WERI-Rb-1 (cell line): ENCODE measurements around the gene MLC1.

Experiments used
- DNase-seq: peaks from one replicate; pipeline ENCODE4 v3.0.0-alpha.2; 2020
- H3K27ac ChIP-seq: fragments of 250-450 bp; sonication (Bioruptor Pico); 2 replicates; pipeline ENCODE4 v1.5.1; 2020; ENCODE audit warnings: mild to moderate bottlenecking, moderate library complexity
- H3K27me3 ChIP-seq: fragments of 250-450 bp; sonication (Bioruptor Pico); 2 replicates; pipeline ENCODE4 v1.5.1; 2021; ENCODE audit warnings: mild to moderate bottlenecking, low read depth, moderate library complexity; ENCODE audit not compliant: insufficient read depth, severe bottlenecking
- H3K36me3 ChIP-seq: fragments of 250-450 bp; sonication (Bioruptor Pico); 2 replicates; pipeline ENCODE4 v1.5.1; 2020; ENCODE audit warnings: mild to moderate bottlenecking, moderate library complexity
- H3K4me3 ChIP-seq: 2 replicates; pipeline ENCODE4 v1.5.1; 2011; ENCODE audit warnings: low read depth, mild to moderate bottlenecking, control low read depth, low read length
- H3K9me3 ChIP-seq: fragments of 250-450 bp; sonication (Bioruptor Pico); 2 replicates; pipeline ENCODE4 v1.5.1; 2021; ENCODE audit warnings: mild to moderate bottlenecking, moderate library complexity; ENCODE audit not compliant: severe bottlenecking
- TF ChIP-seq, protein P1 (sequence below): IDR thresholded peaks from 2 replicates; pipeline ENCODE4 v1.5.1; 2011; ENCODE audit warnings: low read depth, mild to moderate bottlenecking, control low read depth, inconsistent platforms, low read length

Gene MLC1

DNA sequence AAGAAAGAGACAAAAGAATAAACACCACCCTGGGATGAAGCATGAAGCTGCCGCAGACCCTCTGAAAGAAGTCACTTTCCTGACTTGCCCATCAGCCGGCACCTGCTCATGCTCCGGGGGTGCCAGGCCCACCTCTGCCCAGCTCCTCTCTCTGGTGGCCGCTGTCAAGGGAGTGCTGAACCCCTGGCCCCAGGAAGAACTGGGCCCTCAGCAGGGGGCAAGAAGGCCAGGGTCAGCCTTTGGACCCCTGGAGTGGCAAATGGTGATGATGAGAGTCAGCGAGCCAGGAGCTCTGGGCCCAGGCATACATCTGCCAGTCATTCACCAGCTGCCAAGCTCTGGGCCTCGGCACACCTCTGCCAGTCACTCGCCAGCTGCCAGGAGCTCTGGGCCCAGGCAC is 44.5 kb downstream of the MLC1 start:
- no peak for DNase-seq
- TF ChIP-seq, protein P1, sequence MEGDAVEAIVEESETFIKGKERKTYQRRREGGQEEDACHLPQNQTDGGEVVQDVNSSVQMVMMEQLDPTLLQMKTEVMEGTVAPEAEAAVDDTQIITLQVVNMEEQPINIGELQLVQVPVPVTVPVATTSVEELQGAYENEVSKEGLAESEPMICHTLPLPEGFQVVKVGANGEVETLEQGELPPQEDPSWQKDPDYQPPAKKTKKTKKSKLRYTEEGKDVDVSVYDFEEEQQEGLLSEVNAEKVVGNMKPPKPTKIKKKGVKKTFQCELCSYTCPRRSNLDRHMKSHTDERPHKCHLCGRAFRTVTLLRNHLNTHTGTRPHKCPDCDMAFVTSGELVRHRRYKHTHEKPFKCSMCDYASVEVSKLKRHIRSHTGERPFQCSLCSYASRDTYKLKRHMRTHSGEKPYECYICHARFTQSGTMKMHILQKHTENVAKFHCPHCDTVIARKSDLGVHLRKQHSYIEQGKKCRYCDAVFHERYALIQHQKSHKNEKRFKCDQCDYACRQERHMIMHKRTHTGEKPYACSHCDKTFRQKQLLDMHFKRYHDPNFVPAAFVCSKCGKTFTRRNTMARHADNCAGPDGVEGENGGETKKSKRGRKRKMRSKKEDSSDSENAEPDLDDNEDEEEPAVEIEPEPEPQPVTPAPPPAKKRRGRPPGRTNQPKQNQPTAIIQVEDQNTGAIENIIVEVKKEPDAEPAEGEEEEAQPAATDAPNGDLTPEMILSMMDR, result no peak
- Histone ChIP-seq H3K4me3 (no peak overlapping the region), H3K36me3 (no peaks in the 10 kb centered on the region), H3K27ac (no peak overlapping the region), H3K9me3 (no peaks in the 10 kb centered on the region), H3K27me3 (no peaks in the 10 kb centered on the region)

DNA sequence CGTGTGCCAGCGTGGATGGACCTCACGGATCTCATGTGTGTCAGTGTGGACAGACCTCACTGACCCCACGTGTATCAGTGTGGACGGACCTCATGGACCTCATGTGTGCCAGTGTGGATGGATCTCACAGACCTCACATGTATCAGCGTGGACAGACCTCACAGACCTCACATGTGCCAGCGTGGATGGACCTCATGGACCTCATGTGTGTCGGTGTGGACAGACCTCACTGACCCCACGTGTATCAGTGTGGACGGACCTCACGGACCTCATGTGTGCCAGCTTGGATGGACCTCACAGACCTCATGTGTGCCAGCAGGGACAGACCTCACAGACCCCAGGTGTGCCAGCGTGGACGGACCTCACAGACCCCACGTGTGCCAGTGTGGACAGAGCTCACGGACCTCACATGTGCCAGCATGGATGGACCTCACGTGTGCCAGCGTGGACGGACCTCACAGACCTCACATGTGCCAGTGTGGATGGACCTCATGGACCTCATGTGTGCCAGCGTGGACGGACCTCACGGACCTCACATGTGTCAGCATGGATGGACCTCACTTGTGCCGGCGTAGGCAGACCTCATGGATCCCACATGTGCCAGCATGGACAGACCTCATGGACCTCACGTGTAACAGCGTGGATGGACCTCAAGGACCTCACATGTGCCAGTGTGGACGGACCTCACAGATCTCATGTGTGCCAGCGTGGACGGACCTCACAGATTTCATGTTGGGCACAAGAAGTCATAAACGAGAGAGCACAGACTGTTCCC is 45.4 kb downstream of the MLC1 start:
- TF ChIP-seq, protein P1, result no peak
- Histone ChIP-seq H3K27me3 (no peaks in the 10 kb centered on the region), H3K36me3 (no peaks in the 10 kb centered on the region), H3K9me3 (no peaks in the 10 kb centered on the region), H3K27ac (no peak overlapping the region), H3K4me3 (no peak overlapping the region)
- no peak for DNase-seq

DNA sequence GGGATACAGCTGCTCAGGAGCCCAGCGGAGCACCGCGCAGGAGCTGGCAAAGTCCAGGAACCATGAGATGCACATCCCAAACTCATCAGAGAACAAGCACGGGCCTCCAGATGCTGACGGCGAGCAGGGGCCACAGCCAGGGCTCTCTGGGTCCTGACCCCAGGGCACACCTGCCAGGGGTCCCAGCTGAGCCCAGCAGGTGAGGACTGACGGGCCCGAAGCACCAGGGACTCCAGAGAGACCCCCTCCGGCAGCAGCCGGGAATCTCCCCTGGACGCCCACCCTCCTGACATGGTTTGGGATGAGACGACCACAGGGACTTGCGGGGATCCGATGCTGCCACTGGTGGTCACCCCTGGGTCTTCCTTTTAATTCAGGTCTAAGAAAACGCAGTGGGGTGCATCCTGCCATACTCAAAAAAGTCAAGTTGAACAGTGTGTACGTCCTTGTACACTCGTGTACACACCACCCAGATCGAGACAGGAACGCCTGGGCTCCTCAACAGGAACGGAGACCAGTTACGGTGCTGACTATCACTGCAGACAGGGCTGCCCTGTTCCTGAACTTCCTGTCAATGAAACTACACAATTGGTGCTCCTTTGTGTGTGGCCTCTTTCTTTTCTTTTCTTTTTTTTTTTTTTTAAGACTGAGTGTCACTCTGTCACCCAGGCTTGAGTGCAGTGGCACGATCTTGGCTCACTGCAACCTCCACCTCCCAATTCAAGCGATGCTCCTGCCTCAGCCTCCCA is 49.1 kb downstream of the MLC1 start:
- no peaks in the 10 kb centered on the region for H3K27me3 ChIP-seq
- DNase-seq, result no peak

DNA sequence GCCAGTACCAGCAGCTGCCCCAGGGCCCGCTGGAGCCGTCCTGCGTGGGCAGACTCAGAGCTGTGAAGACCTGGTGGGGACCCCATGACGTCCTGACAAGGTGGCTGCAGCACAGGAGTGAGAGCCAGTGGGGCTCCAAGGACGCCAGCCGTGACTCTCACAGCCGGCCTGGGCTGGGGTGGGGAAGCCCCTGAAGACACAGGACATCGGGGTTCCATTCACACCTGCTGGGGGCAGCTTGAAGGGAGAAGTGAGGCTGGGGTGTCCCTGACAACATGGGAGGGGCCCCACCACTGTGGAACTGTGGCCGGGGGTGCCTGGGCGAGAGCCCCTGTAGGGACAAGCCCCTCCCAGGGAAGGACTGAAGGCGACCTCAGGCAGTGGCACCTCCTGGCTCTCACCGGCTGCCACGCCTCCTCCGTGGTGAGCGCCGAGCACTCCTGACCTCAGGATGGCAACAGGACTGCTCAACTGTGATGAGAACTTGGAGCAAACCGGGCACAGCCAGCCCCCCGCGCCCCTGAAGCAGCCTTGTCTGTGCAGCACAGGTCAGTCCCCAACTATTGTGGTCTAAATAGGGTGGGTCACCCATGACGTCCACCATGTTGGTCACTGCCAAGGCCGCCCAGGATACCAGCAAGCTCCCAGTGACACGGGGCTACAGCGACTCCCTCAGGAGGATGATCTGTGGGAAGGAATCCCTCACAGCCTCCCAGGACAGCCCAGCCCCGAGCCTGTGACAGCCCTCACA is 49.9 kb downstream of the MLC1 start:
- H3K4me3 ChIP-seq, result no peak overlapping the region
- DNase-seq, result no peak
- H3K27ac ChIP-seq, result no peak overlapping the region
- no peaks in the 10 kb centered on the region for H3K9me3 ChIP-seq
- no peaks in the 10 kb centered on the region for H3K36me3 ChIP-seq
- no peaks in the 10 kb centered on the region for H3K27me3 ChIP-seq
- TF ChIP-seq, protein P1, result no peak

More for the DNA sequence above, 49.1 kb downstream of the MLC1 start:
- Histone ChIP-seq H3K27ac (no peak overlapping the region), H3K9me3 (no peaks in the 10 kb centered on the region), H3K36me3 (no peaks in the 10 kb centered on the region), H3K4me3 (no peak overlapping the region)
- TF ChIP-seq, protein P1, result no peak

DNA sequence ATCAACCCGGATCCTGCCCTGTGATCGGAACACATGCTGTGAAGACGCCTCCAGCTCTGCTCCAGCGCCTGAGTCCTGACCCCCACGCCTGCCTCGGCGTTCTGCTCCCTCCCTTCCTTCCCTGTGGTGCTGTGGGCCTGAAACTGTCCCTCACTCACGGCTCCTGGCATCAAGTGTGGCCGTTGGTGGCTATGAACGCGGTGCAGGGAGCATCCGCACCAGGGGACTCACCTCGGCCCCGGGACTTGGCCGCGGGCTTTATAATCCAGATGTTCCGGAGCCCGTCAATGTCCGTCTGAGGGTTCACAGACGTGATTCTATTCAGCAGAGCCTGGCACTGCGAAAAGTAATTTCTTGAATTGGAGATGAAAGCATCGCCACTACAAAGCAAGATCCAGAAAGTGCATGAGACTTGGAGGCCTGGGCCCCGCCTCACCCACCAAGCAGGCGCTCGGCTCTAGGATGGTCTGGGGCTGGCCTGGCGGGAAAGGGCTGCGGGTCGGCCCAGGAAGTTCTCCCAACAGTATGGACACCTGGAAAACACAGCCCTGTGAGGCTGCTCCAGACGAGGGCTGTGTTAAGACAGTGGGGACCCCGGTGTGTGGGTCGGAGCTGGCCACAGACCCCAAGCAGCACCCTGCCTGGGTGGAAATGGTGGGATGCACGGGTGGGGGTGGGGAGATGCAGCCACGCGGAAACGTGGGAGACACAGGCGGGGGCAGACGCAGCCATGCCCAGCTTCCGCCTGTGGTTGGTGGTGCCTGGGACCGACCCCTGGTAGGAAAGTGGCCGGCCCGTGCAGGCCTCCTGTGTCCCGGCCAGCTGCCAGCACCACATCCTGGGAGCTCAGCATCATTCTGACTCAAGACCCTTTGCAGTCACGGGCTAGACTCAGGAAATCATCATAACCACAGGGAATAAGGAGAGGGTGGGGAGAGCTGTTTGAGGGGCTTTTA is 50.8 kb downstream of the MLC1 start:
- Histone ChIP-seq H3K27ac (no peak overlapping the region), H3K27me3 (no peaks in the 10 kb centered on the region), H3K9me3 (no peaks in the 10 kb centered on the region), H3K36me3 (no peaks in the 10 kb centered on the region), H3K4me3 (no peak overlapping the region)
- TF ChIP-seq, protein P1, result no peak
- no peak for DNase-seq
